Stimulated activated CD4-positive, alpha-beta T cell treated with anti-CD3 and anti-CD28 coated beads, Interleukin-15, amount 100 ng/mL, for 1 hour (primary cell): ENCODE results near the gene PDCD7.
"Not testable (repeated sequence)": the region's sequence is repeated elsewhere in the genome, so short reads cannot be mapped to it uniquely, and the experiment has no call there.

Experiments used
- DNase-seq, 2 donors: peaks; one replicate each; pipeline ENCODE4 v3.0.0-alpha.2; 2020; ENCODE audit warnings: low read depth in 1 of 2, low spot score in 1 of 2

PDCD7 gene

GRCh38 chr15:65133548-65134200 lies at the start of gene PDCD7:
PDCD7 (minus strand) TSS chr15:65133808; CDS start chr15:65133781, 27 bp downstream.
- DNase-seq, result peak; percentile 44 to 55

- DNase-seq, result no peak
Measured at GRCh38 chr15:65182538-65182937, 48.9 kb upstream of the PDCD7 start.

- DNase-seq, result not testable (repeated sequence)
Measured at GRCh38 chr15:65181582-65182353, 48.2 kb upstream of the PDCD7 start.

GRCh38 chr15:65180167-65180566 lies 46.6 kb upstream of the PDCD7 start:
- DNase-seq, result no peak

GRCh38 chr15:65177901-65178300 lies 44.3 kb upstream of the PDCD7 start:
- DNase-seq, result no peak

- no peak for DNase-seq
Measured at GRCh38 chr15:65176056-65176455, 42.4 kb upstream of the PDCD7 start.

GRCh38 chr15:65175511-65175910 lies 41.9 kb upstream of the PDCD7 start:
- DNase-seq, result no peak

GRCh38 chr15:65174509-65174908 lies 40.9 kb upstream of the PDCD7 start:
- no peak for DNase-seq

- DNase-seq, result no peak
Measured at GRCh38 chr15:65172531-65172930, 38.9 kb upstream of the PDCD7 start.

- no peak for DNase-seq
Measured at GRCh38 chr15:65171428-65171827, 37.8 kb upstream of the PDCD7 start.

GRCh38 chr15:65165875-65166274 lies 32.3 kb upstream of the PDCD7 start:
- no peak for DNase-seq

- DNase-seq, result no peak
Measured at GRCh38 chr15:65164139-65164538, 30.5 kb upstream of the PDCD7 start.

- DNase-seq, result no peak
Measured at GRCh38 chr15:65163041-65163440, 29.4 kb upstream of the PDCD7 start.

- DNase-seq, result no peak
Measured at GRCh38 chr15:65156692-65157091, 23.1 kb upstream of the PDCD7 start.

- no peak for DNase-seq
Measured at GRCh38 chr15:65154720-65155119, 21.1 kb upstream of the PDCD7 start.

GRCh38 chr15:65147902-65148301 lies 14.3 kb upstream of the PDCD7 start:
- DNase-seq, result no peak

GRCh38 chr15:65146438-65146837 lies 12.8 kb upstream of the PDCD7 start:
- no peak for DNase-seq

- DNase-seq, result not testable (repeated sequence)
Measured at GRCh38 chr15:65138631-65139030, 5.0 kb upstream of the PDCD7 start.

GRCh38 chr15:65137893-65138292 lies 4.3 kb upstream of the PDCD7 start:
- DNase-seq, result not testable (repeated sequence)

GRCh38 chr15:65137089-65137488 lies 3.5 kb upstream of the PDCD7 start:
- DNase-seq, result not testable (repeated sequence)

GRCh38 chr15:65134538-65134937 lies 930 bp upstream of the PDCD7 start:
- DNase-seq, result no peak

GRCh38 chr15:65132878-65133547 lies 595 bp downstream of the PDCD7 start:
- DNase-seq, result peak in 1 of 2 donors; percentile 5
